A549 (cell line): Measurements from ENCODE around the gene CHKA. TPM values are rescaled to one million over a fixed set of nuclear protein-coding genes. Genes with fewer than 3 reads are reported as not detected.
A peak's percentile ranks its signal among the peaks of the same experiment; 100 is the strongest.

Experiments
- ATAC-seq, 2 experiments: fragments of 200-7000 bp in 1 of 2; fragments of >200 bp in 1 of 2; cut with Nextera tagmentation in 1 of 2; cut with Tn5 transposase in 1 of 2; 3 replicates each; pipeline versions ENCODE4 v1.8.0 to v1.9.1; 2018 to 2020; ENCODE audit warnings: mild to moderate bottlenecking in 1 of 2, moderate library complexity in 1 of 2
- CTCF ChIA-PET: fragments of 300-600 bp; sonication (Branson Sonifier 250); formaldehyde crosslinking; extraction: SDS; loops from one replicate; lab custom pipeline; 2021; ENCODE audit warnings: antibody characterized with exemption, inconsistent platforms; lab: Yijun Ruan, JAX
- POLR2A ChIA-PET: fragments of 350-600 bp; formaldehyde crosslinking; extraction: SDS; loops from one replicate; lab custom pipeline; 2021; ENCODE audit warnings: antibody characterized with exemption, inconsistent platforms; lab: Yijun Ruan, JAX
- DNase-seq, 2 experiments: peaks; one replicate each; pipeline versions ENCODE4 v3.0.0 to v3.0.0-alpha.2; 2011 to 2016; ENCODE audit warnings: low read depth in 1 of 2, low spot score in 1 of 2
- FAIRE-seq: peaks from 2 replicates; lab custom pipeline; 2011; peaks lifted over from hg19 to GRCh38; lab: Jason Lieb, UNC
- H3K27ac ChIP-seq, 2 experiments: fragments of >200 bp; sonication (Bioruptor Twin); formaldehyde crosslinking; 3 replicates each; pipeline ENCODE4 v1.5.1; 2016 to 2017
- H3K4me1 ChIP-seq: fragments of >200 bp; sonication (Bioruptor Twin); formaldehyde crosslinking; 3 replicates; pipeline ENCODE4 v1.6.1; 2016
- H3K4me2 ChIP-seq: fragments of >200 bp; sonication (Bioruptor Twin); formaldehyde crosslinking; 3 replicates; pipeline ENCODE4 v1.6.1; 2016
- H3K4me3 ChIP-seq: fragments of >200 bp; sonication (Bioruptor Twin); formaldehyde crosslinking; 3 replicates; pipeline ENCODE4 v1.5.1; 2016
- H3K9me3 ChIP-seq: fragments of >200 bp; sonication (Bioruptor Twin); formaldehyde crosslinking; 3 replicates; pipeline ENCODE4 v1.6.1; 2016
- CEBPB ChIP-seq, 2 experiments: fragments of >200 bp in 1 of 2; sonication (Bioruptor Twin) in 1 of 2; formaldehyde crosslinking in 1 of 2; IDR thresholded peaks; 2 replicates each; pipeline ENCODE4 v1.6.1; 2012 to 2016
- NPAS2 ChIP-seq: fragments of 250-450 bp; sonication (Bioruptor Pico); IDR thresholded peaks from 2 replicates; pipeline ENCODE4 v1.8.0; 2022; ENCODE audit warnings: mild to moderate bottlenecking, moderate library complexity, borderline replicate concordance
- POLR2AphosphoS2 ChIP-seq: conservative IDR thresholded peaks from 2 replicates; pipeline ENCODE4 v1.6.1; 2012; ENCODE audit warnings: low read length, improper control_type of control experiment, inconsistent platforms
- RFX5 ChIP-seq: fragments of 450-650 bp; IDR thresholded peaks from 2 replicates; pipeline ENCODE4 v1.7.1; 2014; ENCODE audit warnings: antibody characterized with exemption, mild to moderate bottlenecking, moderate library complexity
- RNF2 ChIP-seq: fragments of 200-600 bp; sonication (generic); IDR thresholded peaks from 2 replicates; pipeline ENCODE4 v1.6.1; 2016; ENCODE audit warnings: low read depth, mild to moderate bottlenecking, antibody characterized with exemption, moderate library complexity, borderline replicate concordance
- TP53 ChIP-seq: fragments of 250-450 bp; sonication (Bioruptor Pico); IDR thresholded peaks from 2 replicates; pipeline ENCODE4 v1.5.0; 2021; ENCODE audit warnings: mild to moderate bottlenecking, moderate library complexity
- WGBS: methylation state at CpG from one replicate; pipeline ENCODE4 v1.1.6; 2017; ENCODE audit errors: missing lambda C conversion rate; 5-methylcytosine and 5-hydroxymethylcytosine counted together
- polyA plus RNA-seq, 4 experiments: library from polyadenylated mRNA; depleted of rRNA in 3 of 4; stranded (reverse); fragments of >200 nt; fragmentation: RNase III in 1 of 4; extraction: RNeasy Plus Mini Kit Qiagen cat#74134 plus additional on column Dnase treatment in 1 of 4; gene quantifications; 2 replicates in 3 of 4; 3 replicates in 1 of 4; pipeline ENCODE4 v1.2.3, GENCODE V29; 2011 to 2017
- TF ChIP-seq, protein P1 (sequence below): fragments of 200-600 bp; sonication (generic); IDR thresholded peaks from 2 replicates; pipeline ENCODE4 v1.6.1; 2016; ENCODE audit warnings: antibody characterized with exemption, mild to moderate bottlenecking, moderate library complexity
- TF ChIP-seq, protein P2 (sequence below): fragments of 450-650 bp; IDR thresholded peaks from 2 replicates; pipeline ENCODE4 v1.6.1; 2014; ENCODE audit warnings: antibody characterized with exemption
- TF ChIP-seq, protein P3 (sequence below): fragments of >200 bp; sonication (Bioruptor Twin); formaldehyde crosslinking; IDR thresholded peaks from 2 replicates; pipeline ENCODE4 v1.6.1; 2016
- TF ChIP-seq, protein P4 (sequence below): IDR thresholded peaks from 2 replicates; pipeline ENCODE4 v1.6.1; 2012

Gene CHKA
- polyA plus RNA-seq, 2 of the 4 experiments (the other 2 are of a cell fraction): 14.2 to 21.7 TPM

DNA sequence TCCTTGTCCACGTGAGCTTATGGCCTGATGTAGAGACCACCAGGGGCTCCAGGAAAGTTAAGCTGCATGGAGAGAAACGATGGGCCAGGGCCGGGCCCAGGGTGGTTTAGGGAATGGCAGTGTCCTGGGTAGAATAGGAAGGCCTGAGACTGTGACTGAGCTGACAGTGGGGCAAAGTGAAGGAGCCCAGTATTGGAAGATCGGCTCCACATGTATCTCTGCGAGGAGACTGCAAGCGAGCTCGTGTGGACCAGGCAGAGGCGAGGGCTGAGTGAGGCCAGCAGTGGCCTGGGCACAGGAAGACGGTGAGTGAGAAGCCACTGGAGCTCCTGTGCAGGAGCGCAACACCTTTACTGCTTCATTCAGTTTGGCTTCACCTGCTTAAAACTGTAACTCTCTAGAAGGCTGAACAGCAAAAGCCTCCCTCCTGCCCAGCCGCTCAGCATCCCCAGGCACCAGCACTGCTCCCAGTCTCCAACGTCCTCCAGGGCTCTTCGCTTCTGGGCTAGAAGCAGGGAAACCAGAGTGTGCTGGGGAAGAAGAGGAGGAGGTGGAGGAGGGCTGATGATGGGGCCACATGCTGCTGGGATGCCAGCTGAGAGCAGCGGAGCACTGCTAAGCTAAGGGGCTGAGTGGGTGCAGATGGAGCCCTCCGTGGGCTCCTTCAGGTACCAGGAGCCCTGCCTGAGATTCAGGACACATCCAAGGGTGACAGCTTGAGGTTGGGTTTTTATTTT, 68.9 kb downstream of the CHKA start (continued):
- TF ChIP-seq, protein P1, sequence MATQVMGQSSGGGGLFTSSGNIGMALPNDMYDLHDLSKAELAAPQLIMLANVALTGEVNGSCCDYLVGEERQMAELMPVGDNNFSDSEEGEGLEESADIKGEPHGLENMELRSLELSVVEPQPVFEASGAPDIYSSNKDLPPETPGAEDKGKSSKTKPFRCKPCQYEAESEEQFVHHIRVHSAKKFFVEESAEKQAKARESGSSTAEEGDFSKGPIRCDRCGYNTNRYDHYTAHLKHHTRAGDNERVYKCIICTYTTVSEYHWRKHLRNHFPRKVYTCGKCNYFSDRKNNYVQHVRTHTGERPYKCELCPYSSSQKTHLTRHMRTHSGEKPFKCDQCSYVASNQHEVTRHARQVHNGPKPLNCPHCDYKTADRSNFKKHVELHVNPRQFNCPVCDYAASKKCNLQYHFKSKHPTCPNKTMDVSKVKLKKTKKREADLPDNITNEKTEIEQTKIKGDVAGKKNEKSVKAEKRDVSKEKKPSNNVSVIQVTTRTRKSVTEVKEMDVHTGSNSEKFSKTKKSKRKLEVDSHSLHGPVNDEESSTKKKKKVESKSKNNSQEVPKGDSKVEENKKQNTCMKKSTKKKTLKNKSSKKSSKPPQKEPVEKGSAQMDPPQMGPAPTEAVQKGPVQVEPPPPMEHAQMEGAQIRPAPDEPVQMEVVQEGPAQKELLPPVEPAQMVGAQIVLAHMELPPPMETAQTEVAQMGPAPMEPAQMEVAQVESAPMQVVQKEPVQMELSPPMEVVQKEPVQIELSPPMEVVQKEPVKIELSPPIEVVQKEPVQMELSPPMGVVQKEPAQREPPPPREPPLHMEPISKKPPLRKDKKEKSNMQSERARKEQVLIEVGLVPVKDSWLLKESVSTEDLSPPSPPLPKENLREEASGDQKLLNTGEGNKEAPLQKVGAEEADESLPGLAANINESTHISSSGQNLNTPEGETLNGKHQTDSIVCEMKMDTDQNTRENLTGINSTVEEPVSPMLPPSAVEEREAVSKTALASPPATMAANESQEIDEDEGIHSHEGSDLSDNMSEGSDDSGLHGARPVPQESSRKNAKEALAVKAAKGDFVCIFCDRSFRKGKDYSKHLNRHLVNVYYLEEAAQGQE: no peak
- TF ChIP-seq NPAS2 (CRISPR knock-in tag) (no peak), POLR2AphosphoS2 (no peak), TP53 (CRISPR knock-in tag) (no peak)
- TF ChIP-seq, protein P2, sequence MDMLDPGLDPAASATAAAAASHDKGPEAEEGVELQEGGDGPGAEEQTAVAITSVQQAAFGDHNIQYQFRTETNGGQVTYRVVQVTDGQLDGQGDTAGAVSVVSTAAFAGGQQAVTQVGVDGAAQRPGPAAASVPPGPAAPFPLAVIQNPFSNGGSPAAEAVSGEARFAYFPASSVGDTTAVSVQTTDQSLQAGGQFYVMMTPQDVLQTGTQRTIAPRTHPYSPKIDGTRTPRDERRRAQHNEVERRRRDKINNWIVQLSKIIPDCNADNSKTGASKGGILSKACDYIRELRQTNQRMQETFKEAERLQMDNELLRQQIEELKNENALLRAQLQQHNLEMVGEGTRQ: no peak

DNA sequence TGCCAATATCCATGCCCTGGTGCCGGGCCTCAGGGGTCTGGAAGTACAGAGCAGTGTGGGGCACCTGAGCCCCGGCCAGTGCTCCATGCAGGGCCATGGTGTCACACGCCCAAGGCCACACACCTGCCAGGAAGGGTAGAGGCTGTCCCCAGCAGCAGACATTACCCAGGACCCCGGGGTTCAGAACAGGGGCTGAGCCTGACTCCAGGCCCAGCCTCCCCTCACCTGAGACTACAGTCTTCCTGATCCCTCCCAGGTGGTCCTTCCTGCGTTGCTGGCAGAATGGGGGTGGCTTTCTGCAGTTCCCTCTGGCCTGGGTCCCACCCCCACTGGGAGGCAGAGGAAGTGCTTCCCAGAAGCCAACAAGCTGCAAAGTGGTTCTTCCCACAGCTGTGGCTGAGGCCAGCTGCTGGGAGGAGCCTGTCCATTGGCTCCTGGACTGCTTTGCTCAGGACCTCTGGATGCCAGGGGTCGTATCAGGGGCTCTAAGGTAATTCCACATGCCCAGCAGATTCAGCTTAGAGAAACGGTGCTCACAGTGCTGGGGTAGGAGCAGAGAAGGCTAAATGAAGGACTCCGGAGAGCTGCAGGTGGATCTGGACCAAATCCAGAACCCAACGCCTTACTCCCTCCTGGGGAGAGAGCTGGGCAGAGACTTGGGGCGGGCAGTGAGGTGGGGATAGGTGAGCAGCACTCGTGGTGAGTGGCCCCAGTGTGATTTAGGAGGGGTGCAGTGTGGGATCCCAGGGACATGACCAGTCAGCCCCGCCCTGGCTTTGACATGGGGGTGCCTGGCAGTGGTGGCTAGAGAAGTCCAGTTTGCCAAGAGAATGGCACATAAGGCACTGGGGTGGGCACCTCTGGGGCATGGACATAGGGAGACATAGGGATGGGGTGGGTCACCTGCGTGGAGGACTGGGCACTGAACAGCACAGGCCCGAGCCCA, 69.7 kb downstream of the CHKA start:
- CTCF ChIA-PET: interaction anchor here (0.8 kb wide), 2 partner anchors 14 to 55 kb away, joined by 3 to 4 read pairs; no protein-coding TSS in a partner anchor
- 94% methylated on average over 11 of the region's 14 CpGs for WGBS
- no peak for FAIRE-seq

More for the DNA sequence above, 69.7 kb downstream of the CHKA start:
- H3K9me3 ChIP-seq: no peaks in the 10 kb centered on the region
- POLR2A ChIA-PET: interaction anchor here (0.9 kb wide), 1 partner anchor 98 kb away, joined by 3 read pairs; no protein-coding TSS in a partner anchor
- peak; percentile 2 to 5; a peak in 2 of 6 replicates for ATAC-seq
- peak in 1 of 2 experiments; percentile 3 for DNase-seq
- H3K4me1 ChIP-seq: 0 out of 3 replicates have a peak, but pooled peaks cover 3% of the 10 kb centered on the region
- TF ChIP-seq, protein P1: no peak
- TF ChIP-seq RFX5 (no peak), CEBPB (IDR thresholded peaks at IDR 0.05) (no peak), NPAS2 (CRISPR knock-in tag) (no peak), RNF2 (no peak)
- TF ChIP-seq, protein P3, sequence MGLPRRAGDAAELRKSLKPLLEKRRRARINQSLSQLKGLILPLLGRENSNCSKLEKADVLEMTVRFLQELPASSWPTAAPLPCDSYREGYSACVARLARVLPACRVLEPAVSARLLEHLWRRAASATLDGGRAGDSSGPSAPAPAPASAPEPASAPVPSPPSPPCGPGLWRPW: no peak
- TF ChIP-seq, protein P4, sequence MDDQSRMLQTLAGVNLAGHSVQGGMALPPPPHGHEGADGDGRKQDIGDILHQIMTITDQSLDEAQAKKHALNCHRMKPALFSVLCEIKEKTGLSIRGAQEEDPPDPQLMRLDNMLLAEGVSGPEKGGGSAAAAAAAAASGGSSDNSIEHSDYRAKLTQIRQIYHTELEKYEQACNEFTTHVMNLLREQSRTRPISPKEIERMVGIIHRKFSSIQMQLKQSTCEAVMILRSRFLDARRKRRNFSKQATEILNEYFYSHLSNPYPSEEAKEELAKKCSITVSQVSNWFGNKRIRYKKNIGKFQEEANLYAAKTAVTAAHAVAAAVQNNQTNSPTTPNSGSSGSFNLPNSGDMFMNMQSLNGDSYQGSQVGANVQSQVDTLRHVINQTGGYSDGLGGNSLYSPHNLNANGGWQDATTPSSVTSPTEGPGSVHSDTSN: no peak
- no peak overlapping the region for H3K4me2 ChIP-seq
- no peak overlapping the region for H3K27ac ChIP-seq
- H3K4me3 ChIP-seq: no peak overlapping the region
